ENCODE data around the gene EIF2AK2.
A peak's percentile ranks its signal among the peaks of the same experiment; 100 is the strongest.

The EIF2AK2 gene

GRCh38 chr2:37168217-37168981 lies 11.6 kb upstream of the EIF2AK2 start:
- peak; percentile 40 for DNase-seq (ENCODE audit: low spot score)

GRCh38 chr2:37167636-37168180 lies 10.9 kb upstream of the EIF2AK2 start:
- no peak for DNase-seq (ENCODE audit: low spot score)

GRCh38 chr2:37164757-37165156 lies 8.0 kb upstream of the EIF2AK2 start:
- DNase-seq (ENCODE audit: low spot score): no peak

- peak; percentile 33 for DNase-seq (ENCODE audit: low spot score)
Measured at GRCh38 chr2:37156071-37156856, 516 bp downstream of the EIF2AK2 start.

- DNase-seq (ENCODE audit: low spot score): no peak
Measured at GRCh38 chr2:37154785-37155184, 2.0 kb downstream of the EIF2AK2 start.

- DNase-seq (ENCODE audit: low spot score): no peak
Measured at GRCh38 chr2:37153224-37153623, 3.6 kb downstream of the EIF2AK2 start.

- peak; percentile 18 for DNase-seq (ENCODE audit: low spot score)
Measured at GRCh38 chr2:37149626-37150322, 7.0 kb downstream of the EIF2AK2 start.

- DNase-seq (ENCODE audit: low spot score): no peak
Measured at GRCh38 chr2:37148325-37148724, 8.5 kb downstream of the EIF2AK2 start.

- no peak for DNase-seq (ENCODE audit: low spot score)
Measured at GRCh38 chr2:37146062-37146461, 10.7 kb downstream of the EIF2AK2 start.

- no peak for DNase-seq (ENCODE audit: low spot score)
Measured at GRCh38 chr2:37143974-37144373, 12.8 kb downstream of the EIF2AK2 start.

GRCh38 chr2:37142546-37142945 lies 14.2 kb downstream of the EIF2AK2 start:
- DNase-seq (ENCODE audit: low spot score): no peak

GRCh38 chr2:37132914-37133313 lies 23.9 kb downstream of the EIF2AK2 start:
- DNase-seq (ENCODE audit: low spot score): no peak

GRCh38 chr2:37125416-37125815 lies 31.4 kb downstream of the EIF2AK2 start:
- no peak for DNase-seq (ENCODE audit: low spot score)

- DNase-seq (ENCODE audit: low spot score): no peak
Measured at GRCh38 chr2:37119157-37119556, 37.6 kb downstream of the EIF2AK2 start.

- no peak for DNase-seq (ENCODE audit: low spot score)
Measured at GRCh38 chr2:37117566-37117965, 39.2 kb downstream of the EIF2AK2 start.

- no peak for DNase-seq (ENCODE audit: low spot score)
Measured at GRCh38 chr2:37111958-37112357, 44.8 kb downstream of the EIF2AK2 start.

- no peak for DNase-seq (ENCODE audit: low spot score)
Measured at GRCh38 chr2:37110306-37111212, 46.2 kb downstream of the EIF2AK2 start.

- no peak for DNase-seq (ENCODE audit: low spot score)
Measured at GRCh38 chr2:37109523-37109922, 47.3 kb downstream of the EIF2AK2 start.

GRCh38 chr2:37105150-37105549 lies 51.6 kb downstream of the EIF2AK2 start:
- DNase-seq (ENCODE audit: low spot score): no peak

GRCh38 chr2:37104178-37104577 lies 52.6 kb downstream of the EIF2AK2 start:
- no peak for DNase-seq (ENCODE audit: low spot score)

GRCh38 chr2:37102588-37102987 lies 54.2 kb downstream of the EIF2AK2 start:
- no peak for DNase-seq (ENCODE audit: low spot score)
